A673 (cell line): ENCODE measurements around the gene BLVRA.

Experiments used
- CTCF ChIP-seq: fragments of 300-800, 200-600 bp; sonication (generic); conservative IDR thresholded peaks from 2 replicates; pipeline ENCODE4 v1.5.1; 2017; ENCODE audit warnings: low read depth, mild to moderate bottlenecking, antibody characterized with exemption, low read length, moderate library complexity, mixed read lengths
- EZH2 ChIP-seq: fragments of 200-600 bp; sonication (generic); IDR thresholded peaks from 2 replicates; pipeline ENCODE4 v1.6.1; 2017; ENCODE audit warnings: borderline replicate concordance, low read depth, mild to moderate bottlenecking, mixed read lengths, antibody characterized with exemption, low read length; ENCODE audit not compliant: poor library complexity, severe bottlenecking

- no peak for TF ChIP-seq EZH2
- TF ChIP-seq CTCF = no peak
These were observed 2.0 kb upstream of the BLVRA start for GRCh38 chr7:43756368-43757072.
